ENCODE data around the gene WDSUB1. TPM values are rescaled to one million over a fixed set of nuclear protein-coding genes. Genes with fewer than 3 reads are reported as not detected.
A peak's percentile ranks its signal among the peaks of the same experiment; 100 is the strongest.

WDSUB1 gene
- total and polyA plus RNA-seq, 9 of the 15 experiments (the other 6 are each of a cell fraction or from before 2014, with no cell fraction given) = 5.2 to 13.7 (median 9.4) TPM

- TF ChIP-seq ZHX1 (conservative IDR thresholded peaks at IDR 0.05; ENCODE audit: low read length) (no peak), RAD21 (CRISPR knock-in tag; conservative IDR thresholded peaks at IDR 0.05 in 1 of 2, IDR thresholded peaks at IDR 0.05 in 1 of 2) (no peak), ZNF197 (CRISPR knock-in tag; IDR thresholded peaks at IDR 0.05; ENCODE audit: low read depth) (no peak), NCOA6 (IDR thresholded peaks at IDR 0.05) (no peak), MEF2D (tag; conservative IDR thresholded peaks at IDR 0.05; ENCODE audit: low read depth) (no peak), PRDM10 (IDR thresholded peaks at IDR 0.05; ENCODE audit: partially characterized antibody) (no peak), ZNF12 (CRISPR knock-in tag; IDR thresholded peaks at IDR 0.05) (no peak), CBFA2T3 (IDR thresholded peaks at IDR 0.05) (peak; percentile 44; the same call in 1 of the 2 replicates), ZNF232 (CRISPR knock-in tag; IDR thresholded peaks at IDR 0.05) (no peak), E2F4 (CRISPR knock-in tag; IDR thresholded peaks at IDR 0.05; ENCODE audit: low read depth) (no peak), STAG1 (CRISPR knock-in tag; IDR thresholded peaks at IDR 0.05; ENCODE audit: borderline replicate concordance) (no peak), POLR2B (IDR thresholded peaks at IDR 0.05; ENCODE audit: low read depth, partially characterized antibody) (no peak), PYGO2 (tag; IDR thresholded peaks at IDR 0.05) (no peak), HMG20A (CRISPR knock-in tag; conservative IDR thresholded peaks at IDR 0.05) (no peak), NR2C1 (IDR thresholded peaks at IDR 0.05) (peak; percentile 57; the same call in 1 of the 2 replicates), NR2C1 (tag; IDR thresholded peaks at IDR 0.05) (peak; percentile 64; the same call in 1 of the 2 replicates), EWSR1 (IDR thresholded peaks at IDR 0.05; ENCODE audit: borderline replicate concordance, low read depth, partially characterized antibody) (no peak), SPI1 (IDR thresholded peaks at IDR 0.05; ENCODE audit: borderline replicate concordance, low read depth, low read length) (no peak), RHOXF2B (CRISPR knock-in tag; conservative IDR thresholded peaks at IDR 0.05) (no peak), CHD2 (IDR thresholded peaks at IDR 0.05; ENCODE audit: low read depth, low read length) (no peak)
Observed at GRCh38 chr2:159226608-159227385, 59.7 kb downstream of the WDSUB1 start (continued).

Data from K562 (cell line).